ENCODE data around the gene SLFN12.
"Not testable (repeated sequence)": the region's sequence is repeated elsewhere in the genome, so short reads cannot be mapped to it uniquely, and the experiment has no call there.

- TF ChIP-seq POLR2A (IDR thresholded peaks at IDR 0.05; ENCODE audit: extremely low read depth, insufficient read length); CTCF (IDR thresholded peaks at IDR 0.05; ENCODE audit: low read depth, low read length): not testable (repeated sequence)
These were observed 11.2 kb downstream of the SLFN12 start for GRCh38 chr17:35421069-35421468.
